Esophagus squamous epithelium (tissue), 5 donors: ENCODE data around the gene FRMPD4. TPM values are rescaled to one million over a fixed set of nuclear protein-coding genes. Genes with fewer than 3 reads are reported as not detected.

Experiments used
- DNase-seq: peaks from one replicate; lab custom pipeline; 2025; lab: John Stamatoyannopoulos, UW
- H3K27ac ChIP-seq, 4 donors: fragments of 200-600 bp; sonication (generic); one replicate each; pipeline ENCODE4 v1.5.1; 2016 to 2019; ENCODE audit warnings: mild to moderate bottlenecking in 1 of 4
- H3K27me3 ChIP-seq, 4 donors: fragments of 200-600 bp; sonication (generic); 1 replicate in 3 of 4; 2 replicates in 1 of 4; pipeline versions ENCODE4 v1.5.1 to v1.6.0; 2017 to 2021; ENCODE audit warnings: antibody characterized with exemption in 1 of 4
- H3K36me3 ChIP-seq, 3 donors: fragments of 200-600 bp; sonication (generic); one replicate each; pipeline ENCODE4 v1.5.1; 2016 to 2019
- H3K4me1 ChIP-seq, 3 donors: fragments of 200-600 bp; sonication (generic); one replicate each; pipeline ENCODE4 v1.5.1; 2017 to 2019
- H3K4me3 ChIP-seq, 4 donors: fragments of 200-600 bp; sonication (generic); 1 replicate in 3 of 4; 2 replicates in 1 of 4; pipeline ENCODE4 v1.5.1; 2016 to 2019; ENCODE audit warnings: mild to moderate bottlenecking in 2 of 4, moderate library complexity in 1 of 4
- H3K9me3 ChIP-seq, 3 donors: fragments of 200-600 bp; sonication (generic); one replicate each; pipeline ENCODE4 v1.5.1; 2016 to 2019
- POLR2A ChIP-seq, 4 donors: fragments of 450-650 bp; IDR thresholded peaks; one replicate each; pipeline ENCODE4 v1.6.1; 2017; ENCODE audit warnings: antibody characterized with exemption in 4 of 4, mild to moderate bottlenecking in 4 of 4, moderate library complexity in 3 of 4
- WGBS, 2 donors: methylation state at CpG; one replicate each; pipeline ENCODE4 v1.1.5; 2018; 5-methylcytosine and 5-hydroxymethylcytosine counted together
- intact Hi-C: fragments of 100-400 bp; cut with DNase I; formaldehyde crosslinking; loops from one replicate; pipeline ENCODE4 v1.15.0; 2022
- total RNA-seq, 4 donors: library from RNA; depleted of rRNA; stranded (reverse); fragments of >200 nt; gene quantifications; one replicate each; pipeline ENCODE4 v1.1.0, GENCODE V29; 2016
- TF ChIP-seq, protein P1 (sequence below), 6 experiments: fragments of 450-650 bp in 4 of 6; fragments of 200-600 bp in 2 of 6; sonication (generic) in 2 of 6; IDR thresholded peaks; one replicate each; pipeline ENCODE4 v1.5.1; 2016 to 2019; ENCODE audit warnings: antibody characterized with exemption in 6 of 6, mild to moderate bottlenecking in 4 of 6, moderate library complexity in 4 of 6
- donor health status: DM: yes; HTN: yes; CAD: no.

Gene FRMPD4
- total RNA-seq, 4 donors from 2014 or later, result under 0.01 to 0.06 TPM; not detected in 2

DNA sequence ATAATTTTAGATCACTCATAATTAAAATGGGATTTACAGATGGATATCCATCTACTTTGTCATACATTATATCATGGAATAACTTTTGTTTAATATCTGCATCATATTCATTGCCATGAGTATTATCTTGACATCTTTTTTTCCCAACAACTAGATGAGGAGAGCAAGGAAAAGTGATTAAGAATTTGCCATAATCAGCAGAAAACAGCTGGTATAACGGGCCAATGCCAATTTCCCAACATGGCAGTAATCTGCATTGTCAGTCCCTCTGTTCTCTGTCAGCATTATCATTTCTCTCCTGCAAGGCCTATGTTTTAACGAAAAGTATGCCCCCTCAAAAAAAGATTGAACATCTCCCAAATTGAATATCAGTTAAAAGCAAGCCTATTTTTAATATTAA is 314.0 kb downstream of the FRMPD4 start:
- no peak for DNase-seq
- whole genome bisulfite sequencing, 2 donors, result 39 to 70% methylated on average over 2 of the region's 2 CpGs

DNA sequence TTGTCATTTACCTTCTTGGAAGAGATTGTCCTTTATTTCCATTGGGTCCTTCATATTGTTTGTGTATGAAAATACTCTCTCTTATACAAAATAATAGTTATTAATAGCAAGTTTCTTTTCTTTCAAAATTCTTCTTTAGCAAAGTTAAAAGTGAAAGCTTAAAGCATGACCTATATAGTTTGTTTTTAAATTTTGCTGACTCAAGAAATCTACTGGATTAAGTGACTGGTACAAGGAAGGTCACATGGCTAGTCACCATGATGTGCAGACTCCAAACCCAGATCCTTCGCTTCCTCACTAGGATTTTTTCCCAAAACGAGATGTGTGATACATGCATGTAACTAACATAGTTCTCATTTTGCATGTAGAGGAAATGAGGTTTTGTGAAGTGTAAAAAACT is 322.7 kb downstream of the FRMPD4 start:
- 53 to 81% methylated on average over 2 of the region's 2 CpGs for WGBS, 2 donors
- intact Hi-C loops, result no loop called here
- Histone ChIP-seq H3K4me1 (no peaks in the 10 kb centered on the region), H3K36me3 (no peaks in the 10 kb centered on the region), H3K27ac (no peak overlapping the region), H3K4me3 (no peak overlapping the region), H3K9me3 (no peaks in the 10 kb centered on the region), H3K27me3 (no peaks in the 10 kb centered on the region)
- no peak for TF ChIP-seq POLR2A (IDR thresholded peaks at IDR 0.05)
- TF ChIP-seq, protein P1, sequence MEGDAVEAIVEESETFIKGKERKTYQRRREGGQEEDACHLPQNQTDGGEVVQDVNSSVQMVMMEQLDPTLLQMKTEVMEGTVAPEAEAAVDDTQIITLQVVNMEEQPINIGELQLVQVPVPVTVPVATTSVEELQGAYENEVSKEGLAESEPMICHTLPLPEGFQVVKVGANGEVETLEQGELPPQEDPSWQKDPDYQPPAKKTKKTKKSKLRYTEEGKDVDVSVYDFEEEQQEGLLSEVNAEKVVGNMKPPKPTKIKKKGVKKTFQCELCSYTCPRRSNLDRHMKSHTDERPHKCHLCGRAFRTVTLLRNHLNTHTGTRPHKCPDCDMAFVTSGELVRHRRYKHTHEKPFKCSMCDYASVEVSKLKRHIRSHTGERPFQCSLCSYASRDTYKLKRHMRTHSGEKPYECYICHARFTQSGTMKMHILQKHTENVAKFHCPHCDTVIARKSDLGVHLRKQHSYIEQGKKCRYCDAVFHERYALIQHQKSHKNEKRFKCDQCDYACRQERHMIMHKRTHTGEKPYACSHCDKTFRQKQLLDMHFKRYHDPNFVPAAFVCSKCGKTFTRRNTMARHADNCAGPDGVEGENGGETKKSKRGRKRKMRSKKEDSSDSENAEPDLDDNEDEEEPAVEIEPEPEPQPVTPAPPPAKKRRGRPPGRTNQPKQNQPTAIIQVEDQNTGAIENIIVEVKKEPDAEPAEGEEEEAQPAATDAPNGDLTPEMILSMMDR (IDR thresholded peaks at IDR 0.05), result no peak
- no peak for DNase-seq

More for the DNA sequence above, 314.0 kb downstream of the FRMPD4 start:
- Histone ChIP-seq H3K4me1 (no peaks in the 10 kb centered on the region), H3K36me3 (no peaks in the 10 kb centered on the region), H3K27ac (no peak overlapping the region), H3K9me3 (no peaks in the 10 kb centered on the region), H3K4me3 (no peak overlapping the region), H3K27me3 (no peaks in the 10 kb centered on the region)
- intact Hi-C loops, result no loop called here
- no peak for TF ChIP-seq POLR2A (IDR thresholded peaks at IDR 0.05)
- TF ChIP-seq, protein P1 (IDR thresholded peaks at IDR 0.05), result no peak

- no peak for DNase-seq
- H3K27me3 ChIP-seq, result no peaks in the 10 kb centered on the region
- no peaks in the 10 kb centered on the region for H3K36me3 ChIP-seq
- TF ChIP-seq, protein P1 (IDR thresholded peaks at IDR 0.05), result no peak
- TF ChIP-seq POLR2A (IDR thresholded peaks at IDR 0.05), result no peak
- intact Hi-C loops, result no loop called here
- no peaks in the 10 kb centered on the region for H3K9me3 ChIP-seq
- no peak overlapping the region for H3K4me3 ChIP-seq
- 76 to 80% methylated on average over 1 to 2 of the region's 2 CpGs for WGBS, 2 donors
- no peaks in the 10 kb centered on the region for H3K4me1 ChIP-seq
- H3K27ac ChIP-seq, result no peak overlapping the region
These were observed 324.8 kb downstream of the FRMPD4 start for GRCh38 chrX:12463052-12463451.

GRCh38 chrX:12463873-12464272 is 325.6 kb downstream of the FRMPD4 start:
- Histone ChIP-seq H3K36me3 (no peaks in the 10 kb centered on the region), H3K4me1 (no peaks in the 10 kb centered on the region), H3K9me3 (no peaks in the 10 kb centered on the region), H3K27me3 (no peaks in the 10 kb centered on the region), H3K4me3 (no peak overlapping the region), H3K27ac (no peak overlapping the region)
- 56 to 70% methylated on average over 2 of the region's 2 CpGs for WGBS, 2 donors
- intact Hi-C loops, result no loop called here
- TF ChIP-seq POLR2A (IDR thresholded peaks at IDR 0.05), result no peak
- TF ChIP-seq, protein P1 (IDR thresholded peaks at IDR 0.05), result no peak
- DNase-seq, result no peak

DNA sequence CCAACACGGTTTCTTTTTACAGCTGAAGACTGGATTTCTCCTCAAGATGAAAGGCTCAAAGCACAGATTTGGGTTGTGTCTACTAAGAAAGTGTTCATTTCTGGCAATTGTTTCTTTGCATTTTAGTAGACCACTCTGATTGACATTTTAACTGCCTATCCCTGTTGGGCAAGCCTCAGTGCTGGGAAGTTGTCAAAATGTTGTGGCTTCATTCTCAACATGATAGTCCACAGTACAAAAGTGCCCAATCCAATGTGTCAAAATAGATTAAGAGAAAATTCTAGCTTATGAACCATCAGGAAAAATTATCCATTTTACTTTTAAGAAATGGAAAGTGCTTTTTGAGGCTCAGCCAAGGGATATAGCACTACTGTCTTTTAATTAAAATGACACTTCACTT is 329.0 kb downstream of the FRMPD4 start:
- Histone ChIP-seq H3K4me3 (no peak overlapping the region), H3K27me3 (no peaks in the 10 kb centered on the region), H3K36me3 (no peaks in the 10 kb centered on the region), H3K9me3 (no peaks in the 10 kb centered on the region), H3K4me1 (no peaks in the 10 kb centered on the region), H3K27ac (no peak overlapping the region)
- no peak for TF ChIP-seq POLR2A (IDR thresholded peaks at IDR 0.05)
- TF ChIP-seq, protein P1 (IDR thresholded peaks at IDR 0.05), result no peak
- intact Hi-C loops, result no loop called here
- 60 to 69% methylated on average over 1 of the region's 1 CpG for WGBS, 2 donors
- DNase-seq, result no peak
